DND-41 (cell line): ENCODE results near the gene NDE1.
"Not testable (repeated sequence)": the region's sequence is repeated elsewhere in the genome, so short reads cannot be mapped to it uniquely, and the experiment has no call there.

Experiments
- ATAC-seq: fragments of 200-7000 bp; cut with Tn5 transposase; 3 replicates; pipeline ENCODE4 v1.9.1; 2021; ENCODE audit warnings: low read depth; ENCODE audit not compliant: insufficient read depth
- DNase-seq: peaks from one replicate; pipeline ENCODE4 v3.0.0-alpha.2; 2020
- H2AFZ ChIP-seq: 2 replicates; pipeline ENCODE4 v1.6.0; 2012; ENCODE audit warnings: low read depth, low read length
- H3K27ac ChIP-seq: 2 replicates; pipeline ENCODE4 v1.5.1; 2012; ENCODE audit warnings: low read length, inconsistent platforms
- H3K27me3 ChIP-seq: fragments of 200-600 bp; sonication (generic); 2 replicates; pipeline ENCODE4 v1.6.0; 2012; ENCODE audit warnings: low read length, mild to moderate bottlenecking, inconsistent platforms; ENCODE audit not compliant: insufficient read depth, poor library complexity
- H3K36me3 ChIP-seq: 2 replicates; pipeline ENCODE4 v1.5.1; 2012; ENCODE audit warnings: low read length, inconsistent platforms; ENCODE audit not compliant: insufficient read depth
- H3K4me1 ChIP-seq: 2 replicates; pipeline ENCODE4 v1.5.1; 2012; ENCODE audit warnings: mild to moderate bottlenecking, low read length; ENCODE audit not compliant: insufficient read depth
- H3K4me2 ChIP-seq: 2 replicates; pipeline ENCODE4 v1.6.0; 2012; ENCODE audit warnings: mild to moderate bottlenecking, moderate library complexity, low read length, inconsistent platforms; ENCODE audit not compliant: insufficient read depth
- H3K4me3 ChIP-seq, 2 experiments: fragments of 200-600 bp in 1 of 2; shearing (Covaris generic) in 1 of 2; 2 replicates each; pipeline ENCODE4 v1.5.1; 2012 to 2016; ENCODE audit warnings: inconsistent platforms in 2 of 2, low read length in 2 of 2, mild to moderate bottlenecking in 2 of 2, low read depth in 1 of 2, moderate library complexity in 1 of 2
- H3K79me2 ChIP-seq: 2 replicates; pipeline ENCODE4 v1.6.0; 2012; ENCODE audit warnings: low read length, inconsistent platforms; ENCODE audit not compliant: insufficient read depth
- H3K9ac ChIP-seq: 2 replicates; pipeline ENCODE4 v1.6.0; 2012; ENCODE audit warnings: low read depth, mild to moderate bottlenecking, inconsistent platforms, low read length, moderate library complexity
- H3K9me3 ChIP-seq: 2 replicates; pipeline ENCODE4 v1.5.1; 2012; ENCODE audit warnings: low read length, moderate library complexity, mild to moderate bottlenecking, inconsistent platforms; ENCODE audit not compliant: insufficient read depth, severe bottlenecking
- H4K20me1 ChIP-seq: 2 replicates; pipeline ENCODE4 v1.6.0; 2012; ENCODE audit warnings: low read length; ENCODE audit not compliant: insufficient read depth
- EZH2 ChIP-seq: IDR thresholded peaks from 3 replicates; pipeline ENCODE4 v1.6.1; 2012; ENCODE audit warnings: borderline replicate concordance, low read depth, mild to moderate bottlenecking, moderate library complexity, low read length, inconsistent platforms; ENCODE audit not compliant: severe bottlenecking
- TF ChIP-seq, protein P1 (sequence below): IDR thresholded peaks from 2 replicates; pipeline ENCODE4 v1.5.1; 2012; ENCODE audit warnings: borderline replicate concordance, low read length, moderate library complexity, mild to moderate bottlenecking; ENCODE audit not compliant: poor library complexity, severe bottlenecking; ENCODE audit errors: extremely low read depth

The NDE1 gene

DNA sequence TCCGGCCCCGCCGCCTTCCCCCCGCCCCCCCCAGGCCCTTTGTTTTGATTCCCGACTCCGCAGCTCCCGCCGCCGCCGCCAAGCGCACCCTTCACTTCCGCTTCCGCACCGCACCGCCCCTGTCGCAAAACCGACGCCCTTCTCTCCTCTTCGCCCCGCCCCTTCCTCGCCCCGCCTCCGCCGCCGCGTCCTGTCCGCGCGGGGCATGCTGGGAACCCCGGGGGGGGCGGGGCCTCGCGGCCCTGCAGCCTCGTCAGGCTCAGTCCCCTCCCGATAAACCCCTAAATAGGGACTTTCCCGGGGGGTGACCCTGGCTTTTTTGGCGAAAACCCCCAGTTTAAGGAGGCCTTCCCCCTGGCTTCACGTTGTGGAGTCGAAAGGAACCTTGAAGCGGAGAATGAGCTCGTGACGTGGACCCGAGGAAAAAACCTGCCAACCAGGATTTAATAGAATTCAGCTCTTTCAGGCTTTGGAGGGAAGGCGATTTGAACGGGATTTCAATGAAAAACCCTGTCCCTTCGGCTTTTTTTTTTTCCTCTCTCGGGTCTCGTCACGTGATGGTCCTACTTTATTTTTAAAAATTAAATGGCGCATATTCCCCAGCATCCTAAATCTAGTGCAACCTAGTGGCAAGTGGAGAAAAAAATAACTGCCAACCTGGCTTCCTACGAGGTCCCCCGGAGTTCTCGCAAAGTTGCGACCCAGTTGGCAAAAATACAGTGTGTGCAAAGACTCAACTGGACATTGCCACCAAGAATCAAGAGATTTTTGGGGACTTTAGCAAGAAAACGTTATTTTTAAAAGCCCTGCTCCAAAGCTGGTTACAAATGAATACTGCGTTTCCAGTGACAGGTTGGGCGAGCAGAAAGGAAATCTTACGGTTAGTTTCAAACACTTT lies 6.7 kb upstream of the NDE1 start, which contains the start of gene MARF1:
MARF1 (minus strand) TSS at position 107 of the 898 bp plus-strand sequence. CDS start 3,921 bp downstream, outside the sequence.
- Histone ChIP-seq H3K27ac (peak within 1 kb of the TSS; percentile 99), H3K36me3 (peaks cover 10% of the 10 kb centered on the region), H3K4me2 (peak within 1 kb of the TSS; percentile 96), H3K79me2 (peaks cover 48% of the 10 kb centered on the region), H3K9me3 (no peaks in the 10 kb centered on the region), H3K4me1 (peaks cover 31% of the 10 kb centered on the region), H3K27me3 (no peaks in the 10 kb centered on the region), H4K20me1 (peaks cover 11% of the 10 kb centered on the region), H3K9ac (peak within 1 kb of the TSS; percentile 90), H2AFZ (peak within 1 kb of the TSS; percentile 97), H3K4me3 (peak within 1 kb of the TSS; percentile 79 to 97)
- TF ChIP-seq, protein P1, sequence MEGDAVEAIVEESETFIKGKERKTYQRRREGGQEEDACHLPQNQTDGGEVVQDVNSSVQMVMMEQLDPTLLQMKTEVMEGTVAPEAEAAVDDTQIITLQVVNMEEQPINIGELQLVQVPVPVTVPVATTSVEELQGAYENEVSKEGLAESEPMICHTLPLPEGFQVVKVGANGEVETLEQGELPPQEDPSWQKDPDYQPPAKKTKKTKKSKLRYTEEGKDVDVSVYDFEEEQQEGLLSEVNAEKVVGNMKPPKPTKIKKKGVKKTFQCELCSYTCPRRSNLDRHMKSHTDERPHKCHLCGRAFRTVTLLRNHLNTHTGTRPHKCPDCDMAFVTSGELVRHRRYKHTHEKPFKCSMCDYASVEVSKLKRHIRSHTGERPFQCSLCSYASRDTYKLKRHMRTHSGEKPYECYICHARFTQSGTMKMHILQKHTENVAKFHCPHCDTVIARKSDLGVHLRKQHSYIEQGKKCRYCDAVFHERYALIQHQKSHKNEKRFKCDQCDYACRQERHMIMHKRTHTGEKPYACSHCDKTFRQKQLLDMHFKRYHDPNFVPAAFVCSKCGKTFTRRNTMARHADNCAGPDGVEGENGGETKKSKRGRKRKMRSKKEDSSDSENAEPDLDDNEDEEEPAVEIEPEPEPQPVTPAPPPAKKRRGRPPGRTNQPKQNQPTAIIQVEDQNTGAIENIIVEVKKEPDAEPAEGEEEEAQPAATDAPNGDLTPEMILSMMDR, result peak; percentile 58
- TF ChIP-seq EZH2, result no peak
- peak; percentile 80 for ATAC-seq
- DNase-seq, result peak; percentile 98

DNA sequence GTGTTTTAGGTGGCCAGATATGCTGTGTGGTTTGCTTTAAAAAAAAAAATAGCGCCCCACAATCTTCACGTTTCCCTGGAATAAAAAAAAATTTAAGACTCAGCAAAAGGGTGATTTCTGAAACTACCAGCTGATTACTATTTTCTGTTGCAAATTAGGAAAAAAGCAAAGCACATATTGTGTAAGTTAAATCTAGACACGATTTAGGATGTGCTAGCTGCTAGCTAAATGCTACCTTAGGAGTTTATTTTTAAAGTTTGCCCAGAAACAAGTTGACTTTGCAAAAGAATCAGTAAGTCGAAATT lies 6.1 kb upstream of the NDE1 start:
- DNase-seq, result no peak
- peaks cover 31% of the 10 kb centered on the region for H3K4me1 ChIP-seq

DNA sequence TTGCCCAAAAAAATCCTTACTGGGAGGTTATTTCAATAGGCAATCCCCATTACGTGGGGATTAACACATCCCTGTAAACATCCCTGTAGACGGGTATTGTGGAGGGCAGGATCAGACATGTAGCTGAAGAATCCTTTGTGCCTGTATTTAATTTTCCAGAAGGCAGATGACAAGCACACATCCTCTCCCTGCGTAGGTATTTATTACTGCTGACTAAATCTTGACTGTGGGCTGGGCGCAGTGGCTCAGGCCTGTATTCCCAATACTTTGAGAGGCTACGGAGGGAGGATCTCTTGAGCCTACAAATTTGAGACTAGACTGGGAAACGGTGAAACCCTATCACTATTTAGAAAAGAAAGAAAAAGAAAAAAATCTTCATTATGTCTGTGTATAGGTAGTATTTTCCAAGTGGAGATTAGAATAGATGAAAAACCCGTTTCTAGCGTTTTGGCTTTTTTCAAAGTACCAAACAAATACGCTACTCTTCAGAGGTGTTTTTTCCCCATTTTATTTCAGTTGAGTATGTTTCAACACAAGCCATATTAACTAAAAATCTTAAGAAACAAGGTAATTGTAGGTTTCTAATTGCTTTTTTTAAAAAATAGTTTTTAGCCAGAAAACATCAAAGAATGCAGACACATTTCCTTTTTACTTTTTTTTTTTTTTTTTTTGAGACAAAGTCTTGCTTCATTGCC lies 5.6 kb upstream of the NDE1 start:
- TF ChIP-seq, protein P1, result no peak
- no peaks in the 10 kb centered on the region for H3K27me3 ChIP-seq
- peak overlapping the region; percentile 97; the same call in 1 of the 2 replicates for H2AFZ ChIP-seq
- H3K79me2 ChIP-seq, result peaks cover 38% of the 10 kb centered on the region
- H3K9ac ChIP-seq, result peak overlapping the region; percentile 90
- H3K27ac ChIP-seq, result peak overlapping the region; percentile 99
- peaks cover 35% of the 10 kb centered on the region for H3K4me1 ChIP-seq
- peak overlapping the region; percentile 80 for H3K4me2 ChIP-seq
- peak overlapping the region in 1 of 2 experiments; percentile 81; a peak in 1 of 4 replicates for H3K4me3 ChIP-seq
- H3K9me3 ChIP-seq, result no peaks in the 10 kb centered on the region
- no peak for DNase-seq
- no peak for ATAC-seq
- H3K36me3 ChIP-seq, result no peaks in the 10 kb centered on the region
- peaks cover 11% of the 10 kb centered on the region for H4K20me1 ChIP-seq

More for the DNA sequence above, 6.1 kb upstream of the NDE1 start:
- ATAC-seq, result no peak
- Histone ChIP-seq H3K9me3 (no peaks in the 10 kb centered on the region), H4K20me1 (peaks cover 11% of the 10 kb centered on the region), H3K36me3 (peaks cover 4% of the 10 kb centered on the region), H3K79me2 (peaks cover 42% of the 10 kb centered on the region), H2AFZ (peak overlapping the region; percentile 97), H3K27me3 (no peaks in the 10 kb centered on the region), H3K27ac (peak overlapping the region; percentile 99), H3K4me3 (peak overlapping the region; percentile 79 to 81; a peak in 3 of 4 replicates), H3K4me2 (peak overlapping the region; percentile 80), H3K9ac (peak overlapping the region; percentile 90)
- no peak for TF ChIP-seq EZH2
- TF ChIP-seq, protein P1, result no peak

DNA sequence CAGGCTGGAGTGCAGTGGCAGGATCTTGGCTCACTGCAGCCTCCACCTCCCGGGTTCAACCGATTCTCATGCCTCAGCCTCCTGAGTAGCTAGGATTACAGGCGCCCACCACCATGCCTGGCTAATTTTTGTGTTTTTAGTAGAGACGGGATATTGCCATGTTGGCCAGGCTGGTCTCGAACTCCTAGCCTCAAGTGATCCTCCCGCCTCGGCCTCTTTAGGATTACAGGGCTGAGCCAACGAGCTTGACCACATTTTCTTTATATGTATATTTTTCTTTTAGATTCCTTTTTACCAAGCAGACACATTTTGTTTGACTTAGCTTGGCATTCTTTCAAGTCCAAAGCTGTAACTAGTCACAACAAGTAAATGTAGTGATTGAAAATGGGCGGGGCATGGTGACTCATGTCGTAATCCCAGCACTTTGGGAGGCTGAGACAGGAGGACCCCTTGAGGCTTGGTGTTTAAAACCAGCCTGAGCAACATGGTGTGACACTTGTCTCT lies 5.0 kb upstream of the NDE1 start:
- not testable (repeated sequence) for H3K9ac ChIP-seq, H3K4me3 ChIP-seq, H3K27me3 ChIP-seq, H3K36me3 ChIP-seq, H3K4me2 ChIP-seq, H3K27ac ChIP-seq, ATAC-seq, H3K9me3 ChIP-seq, H2AFZ ChIP-seq
- Histone ChIP-seq H3K79me2 (peaks cover 34% of the 10 kb centered on the region), H3K4me1 (peaks cover 39% of the 10 kb centered on the region), H4K20me1 (peaks cover 11% of the 10 kb centered on the region)
- DNase-seq, result peak; percentile 20

DNA sequence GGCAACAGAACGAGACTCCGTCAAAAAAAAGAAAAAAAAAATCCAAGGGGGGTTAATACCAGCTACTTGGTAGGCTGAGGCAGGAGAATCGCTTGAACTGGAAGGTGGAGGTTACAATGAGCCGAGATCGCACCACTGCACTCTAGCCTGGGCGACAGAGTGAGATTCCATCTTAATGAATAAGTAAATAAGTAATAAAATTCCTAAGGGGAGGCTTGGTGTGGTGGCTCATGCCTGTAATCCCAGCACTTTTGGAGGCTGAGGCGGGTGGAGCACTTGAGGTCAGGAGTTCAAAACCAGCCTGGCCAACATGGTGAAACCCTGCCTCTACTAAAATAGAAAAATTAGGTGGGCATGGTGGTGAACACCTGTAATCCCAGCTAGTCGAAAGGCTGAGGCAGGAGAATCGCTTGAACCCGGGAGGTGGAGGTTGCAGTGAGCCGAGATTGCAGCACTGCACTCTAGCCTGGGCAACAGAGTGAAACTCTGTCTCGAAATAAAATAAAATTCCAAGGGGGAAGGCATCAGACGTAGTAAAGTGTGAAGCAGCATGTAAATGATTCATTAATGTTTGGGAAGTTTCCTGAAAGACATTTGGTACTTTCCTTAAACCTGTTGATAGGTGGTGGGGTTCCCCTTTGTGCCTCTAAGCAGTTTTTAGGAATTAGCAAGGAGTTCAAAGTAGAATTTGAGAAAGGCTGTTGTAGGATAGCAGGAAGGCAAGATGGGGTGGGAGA lies 3.3 kb upstream of the NDE1 start:
- not testable (repeated sequence) for DNase-seq, H3K36me3 ChIP-seq, ATAC-seq, H3K4me2 ChIP-seq, H3K27ac ChIP-seq, H3K4me3 ChIP-seq, H3K9ac ChIP-seq, H3K27me3 ChIP-seq, H2AFZ ChIP-seq, H3K9me3 ChIP-seq, H4K20me1 ChIP-seq
- Histone ChIP-seq H3K4me1 (peaks cover 33% of the 10 kb centered on the region), H3K79me2 (peaks cover 33% of the 10 kb centered on the region)
